Measurements from ENCODE around the gene NOS1AP. TPM values are rescaled to one million over a fixed set of nuclear protein-coding genes. Genes with fewer than 3 reads are reported as not detected.

The NOS1AP gene
- total RNA-seq, 2 experiments from 2014 or later, result not detected

GRCh38 chr1:162230096-162230495 is 160.6 kb downstream of the NOS1AP start:
- CTCF ChIA-PET, result no interaction called here
- DNase-seq, result no peak
- Mint-ChIP-seq H3K4me3 (no peak overlapping the region), H3K4me1 (no peaks in the 10 kb centered on the region), H3K9me3 (ENCODE audit: low read depth) (no peaks in the 10 kb centered on the region), H3K36me3 (no peaks in the 10 kb centered on the region), H3K27me3 (peaks cover 32% of the 10 kb centered on the region), H3K27ac (no peak overlapping the region)
- no peak for ATAC-seq

- Mint-ChIP-seq H3K4me1 (no peaks in the 10 kb centered on the region), H3K27ac (no peak overlapping the region), H3K27me3 (peaks cover 35% of the 10 kb centered on the region), H3K36me3 (no peaks in the 10 kb centered on the region), H3K9me3 (ENCODE audit: low read depth) (no peaks in the 10 kb centered on the region), H3K4me3 (no peak overlapping the region)
- ATAC-seq, result no peak
- CTCF ChIA-PET, result no interaction called here
- no peak for DNase-seq
Observed at GRCh38 chr1:162230517-162230916, 161.0 kb downstream of the NOS1AP start.

- H3K4me1 Mint-ChIP-seq, result no peaks in the 10 kb centered on the region
- peaks cover 35% of the 10 kb centered on the region for H3K27me3 Mint-ChIP-seq
- no peak for ATAC-seq
- no peaks in the 10 kb centered on the region for H3K9me3 Mint-ChIP-seq (ENCODE audit: low read depth)
- DNase-seq, result no peak
- no peaks in the 10 kb centered on the region for H3K36me3 Mint-ChIP-seq
- CTCF ChIA-PET, result no interaction called here
- H3K4me3 Mint-ChIP-seq, result no peak overlapping the region
- no peak overlapping the region for H3K27ac Mint-ChIP-seq
Observed at GRCh38 chr1:162232034-162232711, 162.7 kb downstream of the NOS1AP start.

- Mint-ChIP-seq H3K27me3 (peaks cover 33% of the 10 kb centered on the region), H3K36me3 (no peaks in the 10 kb centered on the region), H3K4me1 (no peaks in the 10 kb centered on the region), H3K4me3 (no peak overlapping the region), H3K27ac (no peak overlapping the region), H3K9me3 (ENCODE audit: low read depth) (no peaks in the 10 kb centered on the region)
- CTCF ChIA-PET, result no interaction called here
- DNase-seq (no peak), ATAC-seq (no peak)
Observed at GRCh38 chr1:162233066-162233465, 163.6 kb downstream of the NOS1AP start.

- no peak for DNase-seq
- Mint-ChIP-seq H3K27me3 (peaks cover 29% of the 10 kb centered on the region), H3K36me3 (no peaks in the 10 kb centered on the region), H3K4me3 (no peak overlapping the region), H3K9me3 (ENCODE audit: low read depth) (no peaks in the 10 kb centered on the region), H3K4me1 (no peaks in the 10 kb centered on the region), H3K27ac (no peak overlapping the region)
- CTCF ChIA-PET, result no interaction called here
- no peak for ATAC-seq
Observed at GRCh38 chr1:162233937-162234336, 164.4 kb downstream of the NOS1AP start.

GRCh38 chr1:162234571-162234970 is 165.1 kb downstream of the NOS1AP start:
- CTCF ChIA-PET, result no interaction called here
- H3K9me3 Mint-ChIP-seq (ENCODE audit: low read depth), result no peaks in the 10 kb centered on the region
- peaks cover 26% of the 10 kb centered on the region for H3K27me3 Mint-ChIP-seq
- H3K36me3 Mint-ChIP-seq, result no peaks in the 10 kb centered on the region
- H3K4me3 Mint-ChIP-seq, result no peak overlapping the region
- DNase-seq, result no peak
- no peak overlapping the region for H3K27ac Mint-ChIP-seq
- H3K4me1 Mint-ChIP-seq, result no peaks in the 10 kb centered on the region
- ATAC-seq, result no peak

GRCh38 chr1:162235241-162235800 is 165.8 kb downstream of the NOS1AP start:
- Mint-ChIP-seq H3K27ac (no peak overlapping the region), H3K4me1 (no peaks in the 10 kb centered on the region), H3K36me3 (no peaks in the 10 kb centered on the region), H3K27me3 (peaks cover 19% of the 10 kb centered on the region), H3K9me3 (ENCODE audit: low read depth) (no peaks in the 10 kb centered on the region), H3K4me3 (no peak overlapping the region)
- CTCF ChIA-PET, result no interaction called here
- no peak for ATAC-seq
- DNase-seq, result no peak

GRCh38 chr1:162236201-162236600 is 166.7 kb downstream of the NOS1AP start:
- DNase-seq (no peak), ATAC-seq (no peak)
- CTCF ChIA-PET, result no interaction called here
- H3K9me3 Mint-ChIP-seq (ENCODE audit: low read depth), result no peaks in the 10 kb centered on the region
- no peaks in the 10 kb centered on the region for H3K36me3 Mint-ChIP-seq
- no peaks in the 10 kb centered on the region for H3K4me1 Mint-ChIP-seq
- H3K27me3 Mint-ChIP-seq, result peaks cover 20% of the 10 kb centered on the region
- H3K27ac Mint-ChIP-seq, result no peak overlapping the region
- H3K4me3 Mint-ChIP-seq, result no peak overlapping the region

- CTCF ChIA-PET, result no interaction called here
- no peak overlapping the region for H3K4me3 Mint-ChIP-seq
- peaks cover 20% of the 10 kb centered on the region for H3K27me3 Mint-ChIP-seq
- ATAC-seq (no peak), DNase-seq (no peak)
- no peak overlapping the region for H3K27ac Mint-ChIP-seq
- H3K4me1 Mint-ChIP-seq, result no peaks in the 10 kb centered on the region
- no peaks in the 10 kb centered on the region for H3K36me3 Mint-ChIP-seq
- H3K9me3 Mint-ChIP-seq (ENCODE audit: low read depth), result no peaks in the 10 kb centered on the region
Observed at GRCh38 chr1:162236618-162237017, 167.1 kb downstream of the NOS1AP start.

GRCh38 chr1:162240577-162240976 is 171.1 kb downstream of the NOS1AP start:
- Mint-ChIP-seq H3K4me1 (no peaks in the 10 kb centered on the region), H3K27ac (no peak overlapping the region), H3K36me3 (no peaks in the 10 kb centered on the region), H3K9me3 (ENCODE audit: low read depth) (no peaks in the 10 kb centered on the region), H3K4me3 (no peak overlapping the region), H3K27me3 (peaks cover 17% of the 10 kb centered on the region)
- no peak for ATAC-seq
- CTCF ChIA-PET, result no interaction called here
- no peak for DNase-seq

- H3K4me1 Mint-ChIP-seq, result no peaks in the 10 kb centered on the region
- ATAC-seq (no peak), DNase-seq (no peak)
- peaks cover 13% of the 10 kb centered on the region for H3K27me3 Mint-ChIP-seq
- no peak overlapping the region for H3K4me3 Mint-ChIP-seq
- no peaks in the 10 kb centered on the region for H3K9me3 Mint-ChIP-seq (ENCODE audit: low read depth)
- no peak overlapping the region for H3K27ac Mint-ChIP-seq
- CTCF ChIA-PET, result no interaction called here
- H3K36me3 Mint-ChIP-seq, result no peaks in the 10 kb centered on the region
Observed at GRCh38 chr1:162242804-162243203, 173.3 kb downstream of the NOS1AP start.

- no peak overlapping the region for H3K4me3 Mint-ChIP-seq
- H3K4me1 Mint-ChIP-seq, result no peaks in the 10 kb centered on the region
- H3K27ac Mint-ChIP-seq, result no peak overlapping the region
- no peaks in the 10 kb centered on the region for H3K9me3 Mint-ChIP-seq (ENCODE audit: low read depth)
- peaks cover 8% of the 10 kb centered on the region for H3K27me3 Mint-ChIP-seq
- ATAC-seq, result no peak
- no peaks in the 10 kb centered on the region for H3K36me3 Mint-ChIP-seq
- CTCF ChIA-PET, result no interaction called here
- DNase-seq, result no peak
Observed at GRCh38 chr1:162248854-162249535, 179.5 kb downstream of the NOS1AP start.

- Mint-ChIP-seq H3K9me3 (ENCODE audit: low read depth) (no peaks in the 10 kb centered on the region), H3K27ac (no peak overlapping the region), H3K27me3 (peaks cover 8% of the 10 kb centered on the region), H3K36me3 (no peaks in the 10 kb centered on the region), H3K4me3 (no peak overlapping the region), H3K4me1 (no peaks in the 10 kb centered on the region)
- ATAC-seq (no peak), DNase-seq (no peak)
- CTCF ChIA-PET, result interaction anchor here (0.8 kb wide), 1 partner anchor 26 kb away, joined by 3 read pairs; no protein-coding TSS in a partner anchor
Observed at GRCh38 chr1:162250004-162250730, 180.7 kb downstream of the NOS1AP start.

- CTCF ChIA-PET, result no interaction called here
- DNase-seq (no peak), ATAC-seq (no peak)
- Mint-ChIP-seq H3K4me3 (no peak overlapping the region), H3K36me3 (no peaks in the 10 kb centered on the region), H3K9me3 (ENCODE audit: low read depth) (no peaks in the 10 kb centered on the region), H3K27ac (no peak overlapping the region), H3K4me1 (no peaks in the 10 kb centered on the region), H3K27me3 (peaks cover 8% of the 10 kb centered on the region)
Observed at GRCh38 chr1:162251102-162251501, 181.6 kb downstream of the NOS1AP start.

Data from activated CD8-positive, alpha-beta memory T cell treated with anti-CD3 and anti-CD28 coated beads, Interleukin-2, amount 10 ng/mL, durations not matched to agents 7 days and 5 days (primary cell).